MM.1S (cell line): Measurements from ENCODE around the gene HAUS7.

Experiments used
- DNase-seq: peaks from one replicate; pipeline ENCODE4 v3.0.0-alpha.2; 2015
- H2AFZ ChIP-seq: fragments of 300-600 bp; sonication (generic); 2 replicates; pipeline ENCODE4 v1.6.0; 2016; ENCODE audit warnings: antibody characterized with exemption, low read length
- H3F3A ChIP-seq: fragments of 300-600 bp; sonication (generic); 2 replicates; pipeline ENCODE4 v1.6.1; 2016; ENCODE audit warnings: mild to moderate bottlenecking, antibody characterized with exemption, low read length, moderate library complexity, mixed read lengths; ENCODE audit not compliant: insufficient read depth
- H3K27ac ChIP-seq: fragments of 300-600 bp; sonication (generic); 2 replicates; pipeline ENCODE4 v1.5.1; 2016; ENCODE audit warnings: mild to moderate bottlenecking, low read length
- H3K27me3 ChIP-seq: fragments of 300-600 bp; sonication (generic); replicated peaks from 2 replicates; pipeline ENCODE4 v1.6.0; 2016; ENCODE audit warnings: low read length; ENCODE audit not compliant: insufficient read depth
- H3K36me3 ChIP-seq: fragments of 300-600 bp; sonication (generic); replicated peaks from 2 replicates; pipeline ENCODE4 v1.6.1; 2016; ENCODE audit warnings: mild to moderate bottlenecking, low read length, mixed read lengths; ENCODE audit not compliant: insufficient read depth
- H3K4me1 ChIP-seq: fragments of 300-600 bp; sonication (generic); 2 replicates; pipeline ENCODE4 v1.6.1; 2016; ENCODE audit warnings: low read length, mixed read lengths
- H3K4me2 ChIP-seq: fragments of 300-600 bp; sonication (generic); 2 replicates; pipeline ENCODE4 v1.6.0; 2016; ENCODE audit warnings: low read depth, low read length
- H3K4me3 ChIP-seq: fragments of 300-600 bp; sonication (generic); 2 replicates; pipeline ENCODE4 v1.5.1; 2016; ENCODE audit warnings: low read length, mixed read lengths
- H3K79me2 ChIP-seq: fragments of 300-600 bp; sonication (generic); 2 replicates; pipeline ENCODE4 v1.6.1; 2016; ENCODE audit warnings: mixed run types, low read length, mixed read lengths
- H3K9ac ChIP-seq: fragments of 300-600 bp; sonication (generic); 2 replicates; pipeline ENCODE4 v1.6.1; 2016; ENCODE audit warnings: low read length, mixed read lengths
- H3K9me2 ChIP-seq: fragments of 300-600 bp; sonication (generic); replicated peaks from 2 replicates; pipeline ENCODE4 v1.6.1; 2016; ENCODE audit warnings: mild to moderate bottlenecking, low read length, mixed read lengths; ENCODE audit not compliant: insufficient read depth
- H3K9me3 ChIP-seq: fragments of 300-600 bp; sonication (generic); replicated peaks from 2 replicates; pipeline ENCODE4 v1.6.1; 2016; ENCODE audit warnings: mild to moderate bottlenecking, low read length, mixed read lengths; ENCODE audit not compliant: insufficient read depth
- H4K20me1 ChIP-seq: fragments of 300-600 bp; sonication (generic); 2 replicates; pipeline ENCODE4 v1.6.1; 2016; ENCODE audit warnings: mild to moderate bottlenecking, low read length, moderate library complexity, mixed read lengths; ENCODE audit not compliant: insufficient read depth
- EZH2 ChIP-seq: fragments of 300-600 bp; sonication (generic); optimal IDR thresholded peaks from 2 replicates; pipeline ENCODE3; 2017; ENCODE audit warnings: low read depth, mild to moderate bottlenecking, antibody characterized with exemption, low read length, mixed read lengths
- EZH2phosphoT487 ChIP-seq: fragments of 300-600 bp; sonication (generic); IDR thresholded peaks from 2 replicates; pipeline ENCODE4 v1.6.1; 2018; ENCODE audit warnings: antibody characterized with exemption, low read length
- TF ChIP-seq, protein P1 (sequence below): fragments of 300-600 bp; sonication (generic); IDR thresholded peaks from 2 replicates; pipeline ENCODE4 v1.5.1; 2016; ENCODE audit warnings: antibody characterized with exemption, low read length, mixed read lengths

The HAUS7 gene

DNA sequence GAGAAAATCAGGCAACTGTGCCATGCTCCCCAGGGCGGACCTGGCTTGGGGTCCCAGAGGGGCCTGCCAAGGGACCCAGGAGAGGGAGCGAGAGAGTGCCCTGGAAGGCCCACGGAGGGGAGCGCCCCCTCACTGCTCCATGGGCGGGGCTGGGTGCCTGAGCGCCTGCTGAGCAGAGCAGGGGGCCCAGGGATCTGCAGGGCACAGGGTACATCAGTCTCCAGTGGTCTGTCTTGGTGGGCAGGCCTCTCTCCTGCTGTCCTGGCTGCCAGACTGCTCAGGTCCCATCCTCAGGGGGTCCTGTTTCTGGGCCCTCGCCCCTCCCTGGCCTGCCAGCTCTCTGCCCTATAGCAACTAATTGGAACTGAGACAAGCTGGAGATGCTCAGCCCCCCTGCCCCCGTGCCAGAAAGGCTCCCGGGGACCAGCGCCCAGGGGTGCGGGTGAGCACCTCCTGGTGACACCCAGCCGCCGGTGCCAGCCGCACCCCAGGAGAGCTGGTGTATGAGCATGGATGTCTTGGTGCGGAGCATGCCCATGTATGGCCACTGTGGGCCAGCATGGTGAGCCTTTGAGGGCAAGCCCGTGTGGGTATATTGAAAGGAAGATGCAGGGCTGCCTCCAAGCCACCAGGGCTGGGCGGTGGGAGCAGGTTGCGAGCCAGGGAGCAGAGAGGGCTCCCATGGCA lies 25.7 kb upstream of the HAUS7 start:
- Histone ChIP-seq H3K4me2 (no peak overlapping the region), H3K27me3 (peaks cover 33% of the 10 kb centered on the region), H3F3A (no peaks in the 10 kb centered on the region), H3K36me3 (no peaks in the 10 kb centered on the region), H4K20me1 (no peaks in the 10 kb centered on the region), H3K4me3 (no peak overlapping the region), H2AFZ (no peak overlapping the region), H3K27ac (no peak overlapping the region), H3K9me3 (no peaks in the 10 kb centered on the region), H3K9ac (no peak overlapping the region), H3K79me2 (no peaks in the 10 kb centered on the region), H3K4me1 (no peaks in the 10 kb centered on the region), H3K9me2 (no peaks in the 10 kb centered on the region)
- no peak for DNase-seq
- TF ChIP-seq EZH2phosphoT487, result no peak
- TF ChIP-seq, protein P1, sequence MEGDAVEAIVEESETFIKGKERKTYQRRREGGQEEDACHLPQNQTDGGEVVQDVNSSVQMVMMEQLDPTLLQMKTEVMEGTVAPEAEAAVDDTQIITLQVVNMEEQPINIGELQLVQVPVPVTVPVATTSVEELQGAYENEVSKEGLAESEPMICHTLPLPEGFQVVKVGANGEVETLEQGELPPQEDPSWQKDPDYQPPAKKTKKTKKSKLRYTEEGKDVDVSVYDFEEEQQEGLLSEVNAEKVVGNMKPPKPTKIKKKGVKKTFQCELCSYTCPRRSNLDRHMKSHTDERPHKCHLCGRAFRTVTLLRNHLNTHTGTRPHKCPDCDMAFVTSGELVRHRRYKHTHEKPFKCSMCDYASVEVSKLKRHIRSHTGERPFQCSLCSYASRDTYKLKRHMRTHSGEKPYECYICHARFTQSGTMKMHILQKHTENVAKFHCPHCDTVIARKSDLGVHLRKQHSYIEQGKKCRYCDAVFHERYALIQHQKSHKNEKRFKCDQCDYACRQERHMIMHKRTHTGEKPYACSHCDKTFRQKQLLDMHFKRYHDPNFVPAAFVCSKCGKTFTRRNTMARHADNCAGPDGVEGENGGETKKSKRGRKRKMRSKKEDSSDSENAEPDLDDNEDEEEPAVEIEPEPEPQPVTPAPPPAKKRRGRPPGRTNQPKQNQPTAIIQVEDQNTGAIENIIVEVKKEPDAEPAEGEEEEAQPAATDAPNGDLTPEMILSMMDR, result no peak
- no peak for TF ChIP-seq EZH2

DNA sequence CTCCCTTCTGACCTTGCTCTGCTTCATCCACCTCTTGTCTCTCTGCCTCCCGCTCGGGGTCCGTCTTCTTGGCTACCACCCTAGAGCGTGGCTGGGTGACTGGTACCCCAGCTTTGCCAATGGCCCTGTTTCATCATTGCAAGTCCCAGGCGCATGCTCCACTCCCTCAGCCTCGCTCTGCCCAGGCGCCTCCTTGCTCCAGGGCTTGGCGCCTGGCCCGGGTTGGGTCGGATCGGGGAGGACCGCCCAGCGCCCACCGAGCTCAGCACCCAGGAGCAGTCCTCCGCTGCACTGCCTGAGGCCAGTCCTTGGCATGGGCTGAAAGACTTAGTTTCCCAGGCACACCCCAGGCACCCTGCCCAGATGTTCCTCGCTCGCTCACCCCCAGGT lies 25.0 kb upstream of the HAUS7 start:
- no peak for DNase-seq
- Histone ChIP-seq H3F3A (no peaks in the 10 kb centered on the region), H2AFZ (no peak overlapping the region), H3K9me3 (no peaks in the 10 kb centered on the region), H3K4me1 (no peaks in the 10 kb centered on the region), H3K27ac (no peak overlapping the region), H3K36me3 (no peaks in the 10 kb centered on the region), H3K9me2 (no peaks in the 10 kb centered on the region), H4K20me1 (no peaks in the 10 kb centered on the region), H3K4me2 (no peak overlapping the region), H3K79me2 (no peaks in the 10 kb centered on the region), H3K9ac (no peak overlapping the region), H3K4me3 (no peak overlapping the region), H3K27me3 (peaks cover 38% of the 10 kb centered on the region)
- TF ChIP-seq, protein P1, result no peak
- TF ChIP-seq EZH2phosphoT487 (no peak), EZH2 (no peak)

DNA sequence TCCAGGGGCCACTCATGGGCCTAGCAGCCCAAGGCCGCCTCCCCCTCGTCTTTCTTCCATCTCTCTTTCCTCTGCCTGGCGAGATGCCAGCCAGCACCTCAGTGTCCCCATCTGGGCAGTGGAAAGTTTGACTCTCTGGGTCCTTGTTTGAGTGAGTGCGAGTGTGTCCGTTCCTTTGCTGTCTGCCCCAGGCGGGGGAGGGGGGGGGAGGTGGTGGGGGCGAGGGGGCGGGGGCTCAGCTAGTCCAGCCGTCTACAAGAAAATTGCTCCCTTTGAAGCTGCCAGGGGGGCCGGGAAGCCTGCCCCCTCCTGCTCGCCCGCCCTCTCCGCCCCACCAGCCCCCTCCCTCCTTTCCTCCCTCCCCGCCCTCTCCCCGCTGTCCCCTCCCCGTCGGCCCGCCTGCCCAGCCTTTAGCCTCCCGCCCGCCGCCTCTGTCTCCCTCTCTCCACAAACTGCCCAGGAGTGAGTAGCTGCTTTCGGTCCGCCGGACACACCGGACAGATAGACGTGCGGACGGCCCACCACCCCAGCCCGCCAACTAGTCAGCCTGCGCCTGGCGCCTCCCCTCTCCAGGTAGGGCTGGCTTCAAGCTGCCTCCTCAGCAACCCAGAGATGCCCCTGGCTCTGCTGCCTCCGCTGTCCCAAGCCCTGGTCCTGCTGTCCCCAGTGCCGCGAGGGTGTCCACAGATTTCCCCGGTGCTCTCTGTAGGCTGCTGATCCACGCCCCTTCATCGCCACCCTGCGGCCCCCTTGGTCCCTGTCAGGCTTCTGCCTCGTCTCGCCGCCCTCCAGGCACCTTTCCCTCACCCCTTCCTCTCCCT lies 24.4 kb upstream of the HAUS7 start, which contains the start of gene BGN:
Gene BGN, plus strand, starts transcription at position 440 of the 821 bp plus-strand sequence. CDS start 9,652 bp downstream, outside the sequence.
- Histone ChIP-seq H3K27ac (no peak within 1 kb of the TSS), H3K4me2 (no peak within 1 kb of the TSS), H3K36me3 (no peaks in the 10 kb centered on the region), H3K9me2 (no peaks in the 10 kb centered on the region), H3K9me3 (no peaks in the 10 kb centered on the region), H3K4me3 (no peak within 1 kb of the TSS), H3K9ac (no peak within 1 kb of the TSS), H2AFZ (no peak within 1 kb of the TSS), H3K4me1 (no peaks in the 10 kb centered on the region), H3K27me3 (peaks cover 42% of the 10 kb centered on the region), H3K79me2 (no peaks in the 10 kb centered on the region), H3F3A (no peaks in the 10 kb centered on the region), H4K20me1 (no peaks in the 10 kb centered on the region)
- no peak for TF ChIP-seq EZH2
- TF ChIP-seq EZH2phosphoT487, result no peak
- TF ChIP-seq, protein P1, result no peak
- no peak for DNase-seq
